ENCODE results near the gene EDEM3. TPM values are rescaled to one million over a fixed set of nuclear protein-coding genes. Genes with fewer than 3 reads are reported as not detected.

Gene EDEM3
- total RNA-seq, 1 donor from 2014 or later: 24.2 TPM

DNA sequence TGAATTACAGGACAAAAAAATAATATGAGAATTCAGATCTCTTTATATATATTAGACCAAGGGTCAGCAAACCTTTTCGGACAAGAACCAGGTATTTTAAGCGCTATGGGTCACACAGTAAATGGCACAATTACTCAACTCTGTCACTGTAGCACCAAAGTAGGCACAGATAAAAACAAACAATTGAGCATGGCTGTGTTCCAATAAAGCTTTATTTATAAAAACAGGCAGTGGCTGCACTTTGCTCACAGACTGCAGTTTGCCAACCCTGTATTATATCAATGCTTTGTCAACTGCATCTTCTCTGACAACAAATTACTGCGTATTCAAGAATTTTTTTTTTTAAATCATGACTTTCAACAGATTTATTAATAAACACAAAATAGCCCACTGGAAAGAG, 29.8 kb downstream of the EDEM3 start:
- no peaks in the 10 kb centered on the region for H3K27me3 Mint-ChIP-seq (ENCODE audit: unreplicated experiment)
- no peak for DNase-seq (ENCODE audit: low spot score)
- H3K4me3 Mint-ChIP-seq (ENCODE audit: unreplicated experiment): no peak overlapping the region
- no peaks in the 10 kb centered on the region for H3K4me1 Mint-ChIP-seq (ENCODE audit: unreplicated experiment)
- no peak overlapping the region for H3K27ac Mint-ChIP-seq (ENCODE audit: unreplicated experiment)
- no peaks in the 10 kb centered on the region for H3K9me3 Mint-ChIP-seq (ENCODE audit: unreplicated experiment)
- peaks cover 4% of the 10 kb centered on the region for H3K36me3 Mint-ChIP-seq (ENCODE audit: low read depth, unreplicated experiment)
- TF ChIP-seq, protein P1, sequence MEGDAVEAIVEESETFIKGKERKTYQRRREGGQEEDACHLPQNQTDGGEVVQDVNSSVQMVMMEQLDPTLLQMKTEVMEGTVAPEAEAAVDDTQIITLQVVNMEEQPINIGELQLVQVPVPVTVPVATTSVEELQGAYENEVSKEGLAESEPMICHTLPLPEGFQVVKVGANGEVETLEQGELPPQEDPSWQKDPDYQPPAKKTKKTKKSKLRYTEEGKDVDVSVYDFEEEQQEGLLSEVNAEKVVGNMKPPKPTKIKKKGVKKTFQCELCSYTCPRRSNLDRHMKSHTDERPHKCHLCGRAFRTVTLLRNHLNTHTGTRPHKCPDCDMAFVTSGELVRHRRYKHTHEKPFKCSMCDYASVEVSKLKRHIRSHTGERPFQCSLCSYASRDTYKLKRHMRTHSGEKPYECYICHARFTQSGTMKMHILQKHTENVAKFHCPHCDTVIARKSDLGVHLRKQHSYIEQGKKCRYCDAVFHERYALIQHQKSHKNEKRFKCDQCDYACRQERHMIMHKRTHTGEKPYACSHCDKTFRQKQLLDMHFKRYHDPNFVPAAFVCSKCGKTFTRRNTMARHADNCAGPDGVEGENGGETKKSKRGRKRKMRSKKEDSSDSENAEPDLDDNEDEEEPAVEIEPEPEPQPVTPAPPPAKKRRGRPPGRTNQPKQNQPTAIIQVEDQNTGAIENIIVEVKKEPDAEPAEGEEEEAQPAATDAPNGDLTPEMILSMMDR (IDR thresholded peaks at IDR 0.05; ENCODE audit: unreplicated experiment): no peak

- H3K27me3 Mint-ChIP-seq (ENCODE audit: unreplicated experiment): no peaks in the 10 kb centered on the region
- DNase-seq (ENCODE audit: low spot score): no peak
Observed at GRCh38 chr1:184716158-184716557, 38.5 kb downstream of the EDEM3 start.

GRCh38 chr1:184709418-184709817, 45.2 kb downstream of the EDEM3 start:
- Mint-ChIP-seq H3K27me3 (ENCODE audit: unreplicated experiment) (no peaks in the 10 kb centered on the region), H3K4me3 (ENCODE audit: unreplicated experiment) (no peak overlapping the region), H3K4me1 (ENCODE audit: unreplicated experiment) (no peaks in the 10 kb centered on the region), H3K9me3 (ENCODE audit: unreplicated experiment) (no peaks in the 10 kb centered on the region), H3K36me3 (ENCODE audit: low read depth, unreplicated experiment) (peaks cover 3% of the 10 kb centered on the region), H3K27ac (ENCODE audit: unreplicated experiment) (no peak overlapping the region)
- DNase-seq (ENCODE audit: low spot score): no peak
- TF ChIP-seq, protein P1 (IDR thresholded peaks at IDR 0.05; ENCODE audit: unreplicated experiment): no peak

More at GRCh38 chr1:184716158-184716557, 38.5 kb downstream of the EDEM3 start:
- Mint-ChIP-seq H3K36me3 (ENCODE audit: low read depth, unreplicated experiment) (no peaks in the 10 kb centered on the region), H3K4me3 (ENCODE audit: unreplicated experiment) (no peak overlapping the region), H3K9me3 (ENCODE audit: unreplicated experiment) (no peaks in the 10 kb centered on the region), H3K27ac (ENCODE audit: unreplicated experiment) (no peak overlapping the region), H3K4me1 (ENCODE audit: unreplicated experiment) (no peaks in the 10 kb centered on the region)
- TF ChIP-seq, protein P1 (IDR thresholded peaks at IDR 0.05; ENCODE audit: unreplicated experiment): no peak

- Mint-ChIP-seq H3K36me3 (ENCODE audit: low read depth, unreplicated experiment) (peaks cover 3% of the 10 kb centered on the region), H3K27me3 (ENCODE audit: unreplicated experiment) (no peaks in the 10 kb centered on the region), H3K4me1 (ENCODE audit: unreplicated experiment) (no peaks in the 10 kb centered on the region), H3K27ac (ENCODE audit: unreplicated experiment) (no peak overlapping the region), H3K9me3 (ENCODE audit: unreplicated experiment) (no peaks in the 10 kb centered on the region), H3K4me3 (ENCODE audit: unreplicated experiment) (no peak overlapping the region)
- TF ChIP-seq, protein P1 (IDR thresholded peaks at IDR 0.05; ENCODE audit: unreplicated experiment): no peak
- no peak for DNase-seq (ENCODE audit: low spot score)
Observed at GRCh38 chr1:184708084-184708676, 46.5 kb downstream of the EDEM3 start.

- Mint-ChIP-seq H3K27me3 (ENCODE audit: unreplicated experiment) (no peaks in the 10 kb centered on the region), H3K36me3 (ENCODE audit: low read depth, unreplicated experiment) (peaks cover 2% of the 10 kb centered on the region), H3K4me3 (ENCODE audit: unreplicated experiment) (no peak overlapping the region), H3K27ac (ENCODE audit: unreplicated experiment) (no peak overlapping the region), H3K9me3 (ENCODE audit: unreplicated experiment) (no peaks in the 10 kb centered on the region), H3K4me1 (ENCODE audit: unreplicated experiment) (no peaks in the 10 kb centered on the region)
- TF ChIP-seq, protein P1 (IDR thresholded peaks at IDR 0.05; ENCODE audit: unreplicated experiment): no peak
- DNase-seq (ENCODE audit: low spot score): no peak
Observed at GRCh38 chr1:184705271-184705670, 49.4 kb downstream of the EDEM3 start.

Measured in endothelial cell (in vitro differentiated cells).